Uterus (tissue), 4 donors: ENCODE data around the gene AKAP1. TPM values are rescaled to one million over a fixed set of nuclear protein-coding genes. Genes with fewer than 3 reads are reported as not detected.
A peak's percentile ranks its signal among the peaks of the same experiment; 100 is the strongest.

Experiments
- DNase-seq, 2 donors: peaks; one replicate each; pipeline ENCODE4 v3.0.0-alpha.2; 2019 to 2020
- H3K27ac ChIP-seq, 2 donors: fragments of 200-600 bp; sonication (generic); 1 replicate in 1 of 2; 2 replicates in 1 of 2; pipeline ENCODE4 v1.5.1; 2016 to 2018
- H3K27me3 ChIP-seq, 2 donors: fragments of 200-600 bp; sonication (generic); one replicate each; pipeline ENCODE4 v1.5.1; 2018 to 2019; ENCODE audit warnings: control low read depth in 1 of 2
- H3K36me3 ChIP-seq, 2 donors: fragments of 200-600 bp; sonication (generic); one replicate each; pipeline ENCODE4 v1.5.1; 2019; ENCODE audit warnings: control low read depth in 1 of 2
- H3K4me1 ChIP-seq, 2 donors: fragments of 200-600 bp; sonication (generic); one replicate each; pipeline ENCODE4 v1.5.1; 2018 to 2019; ENCODE audit warnings: control low read depth in 1 of 2
- H3K4me3 ChIP-seq, 2 donors: fragments of 200-600 bp; sonication (generic); 1 replicate in 1 of 2; 2 replicates in 1 of 2; pipeline ENCODE4 v1.5.1; 2018 to 2019; ENCODE audit warnings: mild to moderate bottlenecking in 1 of 2
- H3K9me3 ChIP-seq, 2 donors: fragments of 200-600 bp; sonication (generic); one replicate each; pipeline ENCODE4 v1.5.1; 2019; ENCODE audit warnings: control low read depth in 1 of 2
- CTCF ChIP-seq, 4 experiments: fragments of 200-600 bp in 2 of 4; fragments of 450-650 bp in 2 of 4; sonication (generic) in 2 of 4; IDR thresholded peaks; one replicate each; pipeline ENCODE4 v1.5.1; 2016 to 2019; ENCODE audit warnings: antibody characterized with exemption in 4 of 4, mild to moderate bottlenecking in 2 of 4, moderate library complexity in 1 of 4
- POLR2A ChIP-seq, 2 donors: fragments of 450-650 bp; IDR thresholded peaks; one replicate each; pipeline ENCODE4 v1.6.1; 2016; ENCODE audit warnings: antibody characterized with exemption in 2 of 2, mild to moderate bottlenecking in 1 of 2, moderate library complexity in 1 of 2
- intact Hi-C: fragments of 100-400 bp; cut with DNase I; formaldehyde crosslinking; loops from one replicate; pipeline ENCODE4 v1.15.1; 2023; ENCODE audit warnings: low total_unique reads
- total RNA-seq, 4 donors: library from RNA; depleted of rRNA in 3 of 4; stranded (reverse); fragments of >200 nt in 3 of 4; gene quantifications; one replicate each; pipeline versions ENCODE4 v1.1.0 to v1.2.4, GENCODE V29; 2014 to 2023
- donor health status: DM: yes; HTN: yes; CAD: no.

The AKAP1 gene
- total RNA-seq, 4 donors from 2014 or later: 7.1 to 264 (median 37.4) TPM

GRCh38 chr17:57088298-57088697 lies 3.3 kb downstream of the AKAP1 start:
- intact Hi-C loops: no loop called here
- no peak for TF ChIP-seq CTCF (IDR thresholded peaks at IDR 0.05)
- no peak overlapping the region for H3K27ac ChIP-seq
- no peak overlapping the region for H3K4me3 ChIP-seq
- H3K9me3 ChIP-seq: no peaks in the 10 kb centered on the region
- peaks cover 0 to 11% of the 10 kb centered on the region in 2 donors for H3K4me1 ChIP-seq
- no peak for DNase-seq
- no peaks in the 10 kb centered on the region for H3K36me3 ChIP-seq
- no peaks in the 10 kb centered on the region for H3K27me3 ChIP-seq

GRCh38 chr17:57089391-57089790 lies 4.3 kb downstream of the AKAP1 start:
- Histone ChIP-seq H3K4me3 (no peak overlapping the region), H3K27me3 (no peaks in the 10 kb centered on the region), H3K4me1 (peaks cover 0 to 11% of the 10 kb centered on the region in 2 donors), H3K27ac (peak overlapping the region in 1 of 2 donors; percentile 84), H3K36me3 (no peaks in the 10 kb centered on the region), H3K9me3 (no peaks in the 10 kb centered on the region)
- DNase-seq: no peak
- intact Hi-C loops: no loop called here
- TF ChIP-seq CTCF (IDR thresholded peaks at IDR 0.05): no peak
- no peak for TF ChIP-seq POLR2A (IDR thresholded peaks at IDR 0.05)

GRCh38 chr17:57090560-57091185 lies 5.6 kb downstream of the AKAP1 start:
- Histone ChIP-seq H3K4me3 (no peak overlapping the region), H3K36me3 (no peaks in the 10 kb centered on the region), H3K27ac (peak overlapping the region; percentile 70 to 84), H3K4me1 (peaks cover 0 to 11% of the 10 kb centered on the region in 2 donors), H3K9me3 (no peaks in the 10 kb centered on the region), H3K27me3 (no peaks in the 10 kb centered on the region)
- TF ChIP-seq CTCF (IDR thresholded peaks at IDR 0.05) (no peak), POLR2A (IDR thresholded peaks at IDR 0.05) (no peak)
- no peak for DNase-seq
- intact Hi-C loops: no loop called here

GRCh38 chr17:57091186-57091618 lies 6.2 kb downstream of the AKAP1 start:
- intact Hi-C loops: no loop called here
- DNase-seq: no peak
- H3K4me3 ChIP-seq: no peak overlapping the region

More at GRCh38 chr17:57091186-57091618, 6.2 kb downstream of the AKAP1 start:
- Histone ChIP-seq H3K4me1 (peaks cover 0 to 11% of the 10 kb centered on the region in 2 donors), H3K9me3 (no peaks in the 10 kb centered on the region), H3K27me3 (no peaks in the 10 kb centered on the region), H3K36me3 (no peaks in the 10 kb centered on the region), H3K27ac (peak overlapping the region; percentile 70 to 84)
- TF ChIP-seq POLR2A (IDR thresholded peaks at IDR 0.05): no peak
- TF ChIP-seq CTCF (IDR thresholded peaks at IDR 0.05): no peak
